ENCODE results near the gene NCAPG2. TPM values are rescaled to one million over a fixed set of nuclear protein-coding genes. Genes with fewer than 3 reads are reported as not detected.

NCAPG2 gene
- total RNA-seq, 1 experiment from 2014 or later = 99.5 TPM

DNA sequence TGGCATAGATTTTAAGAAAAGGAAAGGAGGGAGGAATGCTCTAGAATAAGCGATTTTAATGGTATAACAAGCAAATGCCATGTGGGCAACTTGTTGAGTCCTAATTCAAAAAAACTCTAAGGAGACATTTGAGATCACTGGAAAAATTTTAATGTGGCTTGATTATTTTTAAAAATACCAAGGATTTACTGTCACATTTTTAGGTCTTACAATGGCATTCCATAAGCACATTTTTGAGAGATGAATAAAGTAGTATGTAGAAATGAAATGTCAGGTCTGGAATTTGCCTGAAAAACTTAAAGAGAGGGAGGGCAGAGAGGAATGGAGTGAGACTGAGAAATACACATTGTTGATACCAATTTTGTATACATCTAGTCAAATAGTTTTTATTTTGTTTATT lies 20.3 kb downstream of the NCAPG2 start:
- Histone ChIP-seq H3K4me3 (no peak overlapping the region), H3K79me2 (ENCODE audit: low read depth) (no peaks in the 10 kb centered on the region), H2AFZ (no peak overlapping the region), H3K27me3 (ENCODE audit: insufficient read depth, low read depth) (no peaks in the 10 kb centered on the region), H3K27ac (no peak overlapping the region), H4K20me1 (ENCODE audit: insufficient read depth) (no peaks in the 10 kb centered on the region; the same call in 1 of the 2 replicates), H3K4me2 (no peak overlapping the region), H3K9me2 (ENCODE audit: insufficient read depth) (no peaks in the 10 kb centered on the region), H3K36me3 (ENCODE audit: low read depth) (peaks cover 38% of the 10 kb centered on the region; the same call in 1 of the 2 replicates), H3K4me1 (replicated peaks; ENCODE audit: insufficient read depth) (no peaks in the 10 kb centered on the region), H3K9me3 (ENCODE audit: insufficient read depth, low read depth) (no peaks in the 10 kb centered on the region), H3F3A (ENCODE audit: insufficient read depth, low read depth) (peaks cover 8% of the 10 kb centered on the region)
- TF ChIP-seq EZH2 (IDR thresholded peaks at IDR 0.05; ENCODE audit: low read depth) = no peak
- POLR2A ChIA-PET (ENCODE audit: unreplicated experiment) = no interaction called here
- BruUV-seq (replicated peaks) = no TSS peak
- DNase-seq = no peak
- intact Hi-C loops (cut with micrococcal nuclease; ENCODE audit: unreplicated experiment) = no loop called here
- CTCF ChIA-PET = no interaction called here

DNA sequence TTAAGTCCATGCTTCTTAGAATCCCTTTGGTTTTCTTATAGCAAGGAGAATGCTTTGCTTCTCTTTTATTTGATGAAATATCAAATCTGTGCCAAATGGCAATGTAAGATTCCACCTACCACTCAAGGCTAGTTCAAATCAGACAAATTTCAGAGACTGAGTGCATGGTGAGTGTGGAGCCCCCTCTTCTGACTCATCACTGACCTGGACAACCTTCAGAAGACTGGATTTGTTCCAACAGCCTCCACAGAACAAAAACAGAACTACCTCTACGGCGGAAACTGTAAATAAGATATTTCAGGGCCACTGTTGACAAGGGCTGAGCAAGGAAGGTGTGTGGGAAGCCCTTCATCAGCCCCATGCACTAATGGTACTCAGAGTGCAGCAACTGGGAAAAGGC lies 21.1 kb downstream of the NCAPG2 start:
- H4K20me1 ChIP-seq (ENCODE audit: insufficient read depth) = no peaks in the 10 kb centered on the region; the same call in 1 of the 2 replicates
- H3K36me3 ChIP-seq (ENCODE audit: low read depth) = peaks cover 40% of the 10 kb centered on the region; the same call in 1 of the 2 replicates
- no peaks in the 10 kb centered on the region for H3K9me3 ChIP-seq (ENCODE audit: insufficient read depth, low read depth)
- H3K4me3 ChIP-seq = no peak overlapping the region
- H3K4me1 ChIP-seq (replicated peaks; ENCODE audit: insufficient read depth) = no peaks in the 10 kb centered on the region
- ChIA-PET POLR2A (ENCODE audit: unreplicated experiment) (no interaction called here), CTCF (no interaction called here)
- no peak overlapping the region for H2AFZ ChIP-seq
- BruUV-seq (replicated peaks) = no TSS peak
- peaks cover 8% of the 10 kb centered on the region for H3F3A ChIP-seq (ENCODE audit: insufficient read depth, low read depth)
- no peaks in the 10 kb centered on the region for H3K79me2 ChIP-seq (ENCODE audit: low read depth)
- TF ChIP-seq, protein P1, sequence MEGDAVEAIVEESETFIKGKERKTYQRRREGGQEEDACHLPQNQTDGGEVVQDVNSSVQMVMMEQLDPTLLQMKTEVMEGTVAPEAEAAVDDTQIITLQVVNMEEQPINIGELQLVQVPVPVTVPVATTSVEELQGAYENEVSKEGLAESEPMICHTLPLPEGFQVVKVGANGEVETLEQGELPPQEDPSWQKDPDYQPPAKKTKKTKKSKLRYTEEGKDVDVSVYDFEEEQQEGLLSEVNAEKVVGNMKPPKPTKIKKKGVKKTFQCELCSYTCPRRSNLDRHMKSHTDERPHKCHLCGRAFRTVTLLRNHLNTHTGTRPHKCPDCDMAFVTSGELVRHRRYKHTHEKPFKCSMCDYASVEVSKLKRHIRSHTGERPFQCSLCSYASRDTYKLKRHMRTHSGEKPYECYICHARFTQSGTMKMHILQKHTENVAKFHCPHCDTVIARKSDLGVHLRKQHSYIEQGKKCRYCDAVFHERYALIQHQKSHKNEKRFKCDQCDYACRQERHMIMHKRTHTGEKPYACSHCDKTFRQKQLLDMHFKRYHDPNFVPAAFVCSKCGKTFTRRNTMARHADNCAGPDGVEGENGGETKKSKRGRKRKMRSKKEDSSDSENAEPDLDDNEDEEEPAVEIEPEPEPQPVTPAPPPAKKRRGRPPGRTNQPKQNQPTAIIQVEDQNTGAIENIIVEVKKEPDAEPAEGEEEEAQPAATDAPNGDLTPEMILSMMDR (conservative IDR thresholded peaks at IDR 0.05) = no peak
- no peak for TF ChIP-seq EZH2 (IDR thresholded peaks at IDR 0.05; ENCODE audit: low read depth)
- no peak for DNase-seq
- no peak overlapping the region for H3K27ac ChIP-seq
- no peaks in the 10 kb centered on the region for H3K9me2 ChIP-seq (ENCODE audit: insufficient read depth)
- no peaks in the 10 kb centered on the region for H3K27me3 ChIP-seq (ENCODE audit: insufficient read depth, low read depth)
- intact Hi-C loops (cut with micrococcal nuclease; ENCODE audit: unreplicated experiment) = no loop called here
- H3K4me2 ChIP-seq = no peak overlapping the region

DNA sequence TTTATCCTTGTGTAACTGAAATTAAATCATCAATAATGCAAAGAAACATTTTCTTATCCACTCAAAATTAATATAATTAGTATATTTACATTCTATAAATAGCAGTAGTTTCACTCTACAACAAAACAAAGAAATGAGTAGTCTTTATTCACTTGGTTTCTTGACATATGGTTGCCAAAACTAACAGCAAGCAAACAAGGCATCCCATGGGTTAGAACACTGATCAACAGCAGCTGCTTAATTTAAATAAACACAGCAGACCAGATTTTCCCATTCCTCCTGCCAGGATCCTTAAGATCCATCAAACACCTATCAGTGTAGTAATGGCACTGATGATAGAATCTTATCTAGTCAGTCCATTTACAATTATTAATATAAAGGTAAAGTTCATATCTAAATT lies 22.1 kb downstream of the NCAPG2 start:
- intact Hi-C loops (cut with micrococcal nuclease; ENCODE audit: unreplicated experiment) = no loop called here
- ChIA-PET CTCF (no interaction called here), POLR2A (ENCODE audit: unreplicated experiment) (interaction anchor here (0.7 kb wide), 1 partner anchor 215 kb away, joined by 4 read pairs; no protein-coding TSS in a partner anchor)
- Histone ChIP-seq H3F3A (ENCODE audit: insufficient read depth, low read depth) (peaks cover 8% of the 10 kb centered on the region), H3K36me3 (ENCODE audit: low read depth) (peaks cover 42% of the 10 kb centered on the region; the same call in 1 of the 2 replicates), H3K79me2 (ENCODE audit: low read depth) (no peaks in the 10 kb centered on the region), H3K9me3 (ENCODE audit: insufficient read depth, low read depth) (no peaks in the 10 kb centered on the region), H3K27ac (no peak overlapping the region), H3K4me3 (no peak overlapping the region), H4K20me1 (ENCODE audit: insufficient read depth) (no peaks in the 10 kb centered on the region; the same call in 1 of the 2 replicates), H3K4me2 (no peak overlapping the region), H2AFZ (no peak overlapping the region), H3K4me1 (replicated peaks; ENCODE audit: insufficient read depth) (no peaks in the 10 kb centered on the region), H3K27me3 (ENCODE audit: insufficient read depth, low read depth) (no peaks in the 10 kb centered on the region), H3K9me2 (ENCODE audit: insufficient read depth) (no peaks in the 10 kb centered on the region)
- no peak for DNase-seq
- TF ChIP-seq, protein P1 (conservative IDR thresholded peaks at IDR 0.05) = no peak
- TF ChIP-seq EZH2 (IDR thresholded peaks at IDR 0.05; ENCODE audit: low read depth) = no peak
- no TSS peak for BruUV-seq (replicated peaks)

DNA sequence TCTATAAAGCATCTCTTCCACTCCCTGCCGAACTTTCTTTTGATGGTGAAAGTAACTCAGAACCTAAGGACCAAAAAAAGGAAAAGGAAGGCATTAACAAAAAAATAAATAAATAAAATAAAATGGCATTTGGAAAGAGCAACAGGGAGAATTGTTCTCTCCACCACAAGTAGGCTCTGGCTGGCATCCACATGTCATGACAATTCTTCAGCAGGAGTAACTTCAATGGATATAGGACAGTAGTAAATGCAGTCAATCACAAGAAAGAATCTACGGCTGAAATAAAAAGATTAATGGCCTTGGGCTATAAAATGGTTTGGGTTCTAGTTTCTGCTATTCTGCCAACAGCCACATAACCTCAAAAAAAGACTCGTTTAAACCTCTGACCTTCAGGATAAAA lies 23.9 kb downstream of the NCAPG2 start:
- TF ChIP-seq EZH2 (IDR thresholded peaks at IDR 0.05; ENCODE audit: low read depth) = no peak
- TF ChIP-seq, protein P1 (conservative IDR thresholded peaks at IDR 0.05) = no peak
- H3K9me3 ChIP-seq (ENCODE audit: insufficient read depth, low read depth) = no peaks in the 10 kb centered on the region
- peaks cover 8% of the 10 kb centered on the region for H3F3A ChIP-seq (ENCODE audit: insufficient read depth, low read depth)
- H2AFZ ChIP-seq = no peak overlapping the region
- H3K4me3 ChIP-seq = no peak overlapping the region
- no TSS peak for BruUV-seq (replicated peaks)
- no peak overlapping the region for H3K4me2 ChIP-seq
- POLR2A ChIA-PET (ENCODE audit: unreplicated experiment) = no interaction called here
- no peaks in the 10 kb centered on the region for H3K27me3 ChIP-seq (ENCODE audit: insufficient read depth, low read depth)
- CTCF ChIA-PET = no interaction called here
- no peak for DNase-seq
- H3K36me3 ChIP-seq (ENCODE audit: low read depth) = peaks cover 38% of the 10 kb centered on the region
- H3K4me1 ChIP-seq (replicated peaks; ENCODE audit: insufficient read depth) = no peaks in the 10 kb centered on the region
- H3K27ac ChIP-seq = no peak overlapping the region
- H4K20me1 ChIP-seq (ENCODE audit: insufficient read depth) = no peaks in the 10 kb centered on the region
- intact Hi-C loops (cut with micrococcal nuclease; ENCODE audit: unreplicated experiment) = loop anchor here (2.0 kb wide), 1 partner anchor 16 kb away; no protein-coding TSS in a partner anchor
- no peaks in the 10 kb centered on the region for H3K79me2 ChIP-seq (ENCODE audit: low read depth)
- no peaks in the 10 kb centered on the region for H3K9me2 ChIP-seq (ENCODE audit: insufficient read depth)
